Osteocyte (in vitro differentiated cells): ENCODE results near the gene DAW1. TPM values are rescaled to one million over a fixed set of nuclear protein-coding genes. Genes with fewer than 3 reads are reported as not detected.
"Not testable (repeated sequence)": the region's sequence is repeated elsewhere in the genome, so short reads cannot be mapped to it uniquely, and the experiment has no call there.

ENCODE experiments used
- DNase-seq: peaks from one replicate; pipeline ENCODE4 v3.0.0; 2021; ENCODE audit warnings: mixed read lengths; ENCODE audit not compliant: unreplicated experiment; ENCODE audit errors: extremely low spot score
- H3K27ac Mint-ChIP-seq: one replicate; pipeline ENCODE4 v1.8.0; 2021; ENCODE audit warnings: mild to moderate bottlenecking, mixed read lengths; ENCODE audit not compliant: unreplicated experiment
- H3K27me3 Mint-ChIP-seq: one replicate; pipeline ENCODE4 v1.8.0; 2021; ENCODE audit warnings: mixed read lengths; ENCODE audit not compliant: unreplicated experiment
- H3K36me3 Mint-ChIP-seq: one replicate; pipeline ENCODE4 v1.8.0; 2021; ENCODE audit warnings: mixed read lengths; ENCODE audit not compliant: unreplicated experiment
- H3K4me1 Mint-ChIP-seq: one replicate; pipeline ENCODE4 v1.8.0; 2021; ENCODE audit warnings: mixed read lengths; ENCODE audit not compliant: unreplicated experiment
- H3K4me3 Mint-ChIP-seq: one replicate; pipeline ENCODE4 v1.8.0; 2021; ENCODE audit warnings: mild to moderate bottlenecking, moderate library complexity, mixed read lengths; ENCODE audit not compliant: unreplicated experiment
- H3K9me3 Mint-ChIP-seq: one replicate; pipeline ENCODE4 v1.8.0; 2021; ENCODE audit warnings: mixed read lengths; ENCODE audit not compliant: unreplicated experiment
- CTCF ChIP-seq: fragments of 200-600 bp; sonication (generic); IDR thresholded peaks from 2 replicates; pipeline ENCODE4 v1.5.0; 2021; ENCODE audit warnings: antibody characterized with exemption, mild to moderate bottlenecking, moderate library complexity
- total RNA-seq: library from RNA; stranded (reverse); gene quantifications from 2 replicates; pipeline ENCODE4 v1.2.1, GENCODE V29; 2021

DAW1 gene
- total RNA-seq, 1 donor from 2014 or later = not detected

- H3K9me3 Mint-ChIP-seq = peaks cover 10% of the 10 kb centered on the region
- no peaks in the 10 kb centered on the region for H3K4me1 Mint-ChIP-seq
- no peak overlapping the region for H3K4me3 Mint-ChIP-seq
- DNase-seq = no peak
- H3K36me3 Mint-ChIP-seq = no peaks in the 10 kb centered on the region
- peaks cover 10% of the 10 kb centered on the region for H3K27me3 Mint-ChIP-seq
- H3K27ac Mint-ChIP-seq = no peak overlapping the region
- no peak for TF ChIP-seq CTCF
These were observed 61.0 kb downstream of the DAW1 start for GRCh38 chr2:227932403-227932802.

- Mint-ChIP-seq H3K27ac (no peak overlapping the region), H3K36me3 (no peaks in the 10 kb centered on the region), H3K4me1 (no peaks in the 10 kb centered on the region), H3K27me3 (peaks cover 10% of the 10 kb centered on the region), H3K4me3 (no peak overlapping the region), H3K9me3 (peaks cover 4% of the 10 kb centered on the region)
- TF ChIP-seq CTCF = no peak
- DNase-seq = no peak
These were observed 62.5 kb downstream of the DAW1 start for GRCh38 chr2:227933884-227934283.

- not testable (repeated sequence) for H3K27ac Mint-ChIP-seq, H3K4me3 Mint-ChIP-seq, H3K4me1 Mint-ChIP-seq, H3K36me3 Mint-ChIP-seq, H3K9me3 Mint-ChIP-seq, DNase-seq
- H3K27me3 Mint-ChIP-seq = peaks cover 10% of the 10 kb centered on the region
These were observed 64.8 kb downstream of the DAW1 start for GRCh38 chr2:227936249-227936648.

GRCh38 chr2:227939271-227940027 lies 68.0 kb downstream of the DAW1 start:
- no peak overlapping the region for H3K27ac Mint-ChIP-seq
- no peak overlapping the region for H3K4me3 Mint-ChIP-seq
- no peaks in the 10 kb centered on the region for H3K9me3 Mint-ChIP-seq
- no peaks in the 10 kb centered on the region for H3K27me3 Mint-ChIP-seq
- H3K4me1 Mint-ChIP-seq = no peaks in the 10 kb centered on the region
- TF ChIP-seq CTCF = peak; percentile 46
- DNase-seq = no peak
- H3K36me3 Mint-ChIP-seq = no peaks in the 10 kb centered on the region

GRCh38 chr2:227942021-227942420 lies 70.6 kb downstream of the DAW1 start:
- Mint-ChIP-seq H3K27me3 (no peaks in the 10 kb centered on the region), H3K27ac (no peak overlapping the region), H3K9me3 (no peaks in the 10 kb centered on the region), H3K4me3 (no peak overlapping the region), H3K4me1 (no peaks in the 10 kb centered on the region), H3K36me3 (no peaks in the 10 kb centered on the region)
- TF ChIP-seq CTCF = no peak
- no peak for DNase-seq
